HG03135 (cell line): ENCODE data around the gene INPP5A.

Experiments used
- ATAC-seq: cut with Tn5 transposase; IDR thresholded peaks from one replicate; pipeline ENCODE4 v1.9.1; 2021; ENCODE audit warnings: mild to moderate bottlenecking, moderate library complexity; ENCODE audit not compliant: unreplicated experiment

The INPP5A gene

GRCh38 chr10:132746801-132747625, 209.4 kb downstream of the INPP5A start:
- ATAC-seq: no peak

GRCh38 chr10:132748135-132748534, 210.5 kb downstream of the INPP5A start:
- ATAC-seq: no peak

- ATAC-seq: no peak
These were observed 211.2 kb downstream of the INPP5A start for GRCh38 chr10:132748545-132749370.

GRCh38 chr10:132749371-132749795, 211.8 kb downstream of the INPP5A start:
- ATAC-seq: no peak

- ATAC-seq: no peak
These were observed 213.3 kb downstream of the INPP5A start for GRCh38 chr10:132750936-132751335.

- ATAC-seq: no peak
These were observed 214.8 kb downstream of the INPP5A start for GRCh38 chr10:132752378-132752777.

- no peak for ATAC-seq
These were observed 215.4 kb downstream of the INPP5A start for GRCh38 chr10:132752961-132753360.

GRCh38 chr10:132753596-132753995, 216.0 kb downstream of the INPP5A start:
- no peak for ATAC-seq

GRCh38 chr10:132754071-132754470, 216.5 kb downstream of the INPP5A start:
- ATAC-seq: no peak

GRCh38 chr10:132755166-132755711, 217.7 kb downstream of the INPP5A start:
- no peak for ATAC-seq

- ATAC-seq: no peak
These were observed 219.0 kb downstream of the INPP5A start for GRCh38 chr10:132756591-132756990.

- no peak for ATAC-seq
These were observed 219.6 kb downstream of the INPP5A start for GRCh38 chr10:132757171-132757570.

- ATAC-seq: no peak
These were observed 221.3 kb downstream of the INPP5A start for GRCh38 chr10:132758865-132759264.

GRCh38 chr10:132761395-132762060, 223.9 kb downstream of the INPP5A start:
- no peak for ATAC-seq

- ATAC-seq: no peak
These were observed 224.7 kb downstream of the INPP5A start for GRCh38 chr10:132762267-132762666.

- no peak for ATAC-seq
These were observed 226.0 kb downstream of the INPP5A start for GRCh38 chr10:132763545-132763944.

- no peak for ATAC-seq
These were observed 226.5 kb downstream of the INPP5A start for GRCh38 chr10:132764108-132764507.

- ATAC-seq: no peak
These were observed 227.8 kb downstream of the INPP5A start for GRCh38 chr10:132765435-132765834.

GRCh38 chr10:132766291-132766690, 228.7 kb downstream of the INPP5A start:
- ATAC-seq: no peak

GRCh38 chr10:132768346-132769248, 231.0 kb downstream of the INPP5A start:
- no peak for ATAC-seq
